Esophagus squamous epithelium (tissue), 5 donors: ENCODE data around the gene EI24. TPM values are rescaled to one million over a fixed set of nuclear protein-coding genes. Genes with fewer than 3 reads are reported as not detected.

ENCODE experiments used
- DNase-seq: peaks from one replicate; lab custom pipeline; 2025; lab: John Stamatoyannopoulos, UW
- H3K27ac ChIP-seq, 4 donors: fragments of 200-600 bp; sonication (generic); one replicate each; pipeline ENCODE4 v1.5.1; 2016 to 2019; ENCODE audit warnings: mild to moderate bottlenecking in 1 of 4
- H3K27me3 ChIP-seq, 4 donors: fragments of 200-600 bp; sonication (generic); 1 replicate in 3 of 4; 2 replicates in 1 of 4; pipeline versions ENCODE4 v1.5.1 to v1.6.0; 2017 to 2021; ENCODE audit warnings: antibody characterized with exemption in 1 of 4
- H3K36me3 ChIP-seq, 3 donors: fragments of 200-600 bp; sonication (generic); one replicate each; pipeline ENCODE4 v1.5.1; 2016 to 2019
- H3K4me1 ChIP-seq, 3 donors: fragments of 200-600 bp; sonication (generic); one replicate each; pipeline ENCODE4 v1.5.1; 2017 to 2019
- H3K4me3 ChIP-seq, 4 donors: fragments of 200-600 bp; sonication (generic); 1 replicate in 3 of 4; 2 replicates in 1 of 4; pipeline ENCODE4 v1.5.1; 2016 to 2019; ENCODE audit warnings: mild to moderate bottlenecking in 2 of 4, moderate library complexity in 1 of 4
- H3K9me3 ChIP-seq, 3 donors: fragments of 200-600 bp; sonication (generic); one replicate each; pipeline ENCODE4 v1.5.1; 2016 to 2019
- CTCF ChIP-seq, 6 experiments: fragments of 450-650 bp in 4 of 6; fragments of 200-600 bp in 2 of 6; sonication (generic) in 2 of 6; IDR thresholded peaks; one replicate each; pipeline ENCODE4 v1.5.1; 2016 to 2019; ENCODE audit warnings: antibody characterized with exemption in 6 of 6, mild to moderate bottlenecking in 4 of 6, moderate library complexity in 4 of 6
- POLR2A ChIP-seq, 4 donors: fragments of 450-650 bp; IDR thresholded peaks; one replicate each; pipeline ENCODE4 v1.6.1; 2017; ENCODE audit warnings: antibody characterized with exemption in 4 of 4, mild to moderate bottlenecking in 4 of 4, moderate library complexity in 3 of 4
- WGBS, 2 donors: methylation state at CpG; one replicate each; pipeline ENCODE4 v1.1.5; 2018; 5-methylcytosine and 5-hydroxymethylcytosine counted together
- intact Hi-C: fragments of 100-400 bp; cut with DNase I; formaldehyde crosslinking; loops from one replicate; pipeline ENCODE4 v1.15.0; 2022
- total RNA-seq, 4 donors: library from RNA; depleted of rRNA; stranded (reverse); fragments of >200 nt; gene quantifications; one replicate each; pipeline ENCODE4 v1.1.0, GENCODE V29; 2016
- donor health status: DM: yes; HTN: yes; CAD: no.

The EI24 gene
- total RNA-seq, 4 donors from 2014 or later: 63.6 to 128 (median 107) TPM

GRCh38 chr11:125578783-125579182 is 9.5 kb downstream of the EI24 start:
- peaks cover 20 to 100% (median 66%) of the 10 kb centered on the region in 3 donors for H3K36me3 ChIP-seq
- 100% methylated on average over 2 of the region's 2 CpGs for WGBS, 2 donors

GRCh38 chr11:125579811-125580210 is 10.5 kb downstream of the EI24 start:
- WGBS, 2 donors: 95 to 98% methylated on average over 4 to 5 of the region's 5 CpGs
- H3K36me3 ChIP-seq: peaks cover 20 to 100% (median 57%) of the 10 kb centered on the region in 3 donors
- TF ChIP-seq POLR2A (IDR thresholded peaks at IDR 0.05) (no peak), CTCF (IDR thresholded peaks at IDR 0.05) (no peak)
- H3K4me1 ChIP-seq: no peaks in the 10 kb centered on the region
- no peaks in the 10 kb centered on the region for H3K27me3 ChIP-seq
- H3K9me3 ChIP-seq: no peaks in the 10 kb centered on the region
- no peak for DNase-seq
- H3K4me3 ChIP-seq: no peak overlapping the region
- intact Hi-C loops: no loop called here
- no peak overlapping the region for H3K27ac ChIP-seq

More at GRCh38 chr11:125578783-125579182, 9.5 kb downstream of the EI24 start:
- Histone ChIP-seq H3K4me1 (no peaks in the 10 kb centered on the region), H3K27ac (no peak overlapping the region), H3K4me3 (no peak overlapping the region), H3K27me3 (no peaks in the 10 kb centered on the region), H3K9me3 (no peaks in the 10 kb centered on the region)
- DNase-seq: no peak
- TF ChIP-seq CTCF (IDR thresholded peaks at IDR 0.05): no peak
- TF ChIP-seq POLR2A (IDR thresholded peaks at IDR 0.05): no peak
- intact Hi-C loops: no loop called here

- TF ChIP-seq POLR2A (IDR thresholded peaks at IDR 0.05): no peak
- TF ChIP-seq CTCF (IDR thresholded peaks at IDR 0.05): no peak
- no peaks in the 10 kb centered on the region for H3K27me3 ChIP-seq
- WGBS, 2 donors: 96 to 97% methylated on average over 4 to 11 of the region's 11 CpGs
- H3K4me1 ChIP-seq: no peaks in the 10 kb centered on the region
- H3K36me3 ChIP-seq: peaks cover 14 to 68% (median 40%) of the 10 kb centered on the region in 3 donors
- DNase-seq: no peak
- H3K9me3 ChIP-seq: no peaks in the 10 kb centered on the region
- H3K27ac ChIP-seq: no peak overlapping the region
- intact Hi-C loops: no loop called here
- H3K4me3 ChIP-seq: no peak overlapping the region
Measured at GRCh38 chr11:125583496-125583895, 14.2 kb downstream of the EI24 start.

GRCh38 chr11:125585487-125585886 is 16.2 kb downstream of the EI24 start:
- H3K9me3 ChIP-seq: no peaks in the 10 kb centered on the region
- 81 to 96% methylated on average over 1 of the region's 1 CpG for WGBS, 2 donors
- no peak for DNase-seq

GRCh38 chr11:125586623-125587022 is 17.3 kb downstream of the EI24 start:
- H3K9me3 ChIP-seq: no peaks in the 10 kb centered on the region
- DNase-seq: no peak
- WGBS, 2 donors: 68 to 73% methylated on average over 3 of the region's 3 CpGs
- H3K4me1 ChIP-seq: peaks cover 0 to 9% (median 6%) of the 10 kb centered on the region in 3 donors
- H3K27ac ChIP-seq: no peak overlapping the region
- no peaks in the 10 kb centered on the region for H3K27me3 ChIP-seq
- H3K36me3 ChIP-seq: peaks cover 5 to 37% (median 15%) of the 10 kb centered on the region in 3 donors
- intact Hi-C loops: no loop called here
- no peak for TF ChIP-seq POLR2A (IDR thresholded peaks at IDR 0.05)
- H3K4me3 ChIP-seq: no peak overlapping the region

More at GRCh38 chr11:125585487-125585886, 16.2 kb downstream of the EI24 start:
- Histone ChIP-seq H3K27me3 (no peaks in the 10 kb centered on the region), H3K4me1 (no peaks in the 10 kb centered on the region), H3K27ac (no peak overlapping the region), H3K36me3 (peaks cover 9 to 48% (median 24%) of the 10 kb centered on the region in 3 donors), H3K4me3 (no peak overlapping the region)
- TF ChIP-seq POLR2A (IDR thresholded peaks at IDR 0.05): no peak
- TF ChIP-seq CTCF (IDR thresholded peaks at IDR 0.05): no peak
- intact Hi-C loops: no loop called here

GRCh38 chr11:125587480-125587879 is 18.2 kb downstream of the EI24 start:
- Histone ChIP-seq H3K27ac (no peak overlapping the region), H3K36me3 (peaks cover 0 to 28% (median 12%) of the 10 kb centered on the region in 3 donors), H3K4me1 (peaks cover 0 to 11% (median 6%) of the 10 kb centered on the region in 3 donors), H3K4me3 (no peak overlapping the region), H3K27me3 (no peaks in the 10 kb centered on the region), H3K9me3 (no peaks in the 10 kb centered on the region)
- no peak for DNase-seq
- intact Hi-C loops: no loop called here
- WGBS, 2 donors: 71 to 100% methylated on average over 1 of the region's 1 CpG
- TF ChIP-seq POLR2A (IDR thresholded peaks at IDR 0.05) (no peak), CTCF (IDR thresholded peaks at IDR 0.05) (no peak)
